ENCODE results near the gene ALDH8A1. TPM values are rescaled to one million over a fixed set of nuclear protein-coding genes. Genes with fewer than 3 reads are reported as not detected.
"Not testable (repeated sequence)": the region's sequence is repeated elsewhere in the genome, so short reads cannot be mapped to it uniquely, and the experiment has no call there.

ALDH8A1 gene
- total RNA-seq, 1 donor from 2014 or later: 1.6 TPM

GRCh38 chr6:134902074-134902861, 47.6 kb downstream of the ALDH8A1 start:
- no peak overlapping the region for H3K27ac Mint-ChIP-seq
- intact Hi-C loops (cut with micrococcal nuclease): no loop called here
- no peaks in the 10 kb centered on the region for H3K36me3 Mint-ChIP-seq (ENCODE audit: low read depth)
- no peak overlapping the region for H3K4me3 Mint-ChIP-seq
- H3K4me1 Mint-ChIP-seq (ENCODE audit: low read depth): no peaks in the 10 kb centered on the region
- peaks cover 3% of the 10 kb centered on the region for H3K27me3 Mint-ChIP-seq (ENCODE audit: insufficient read depth)
- DNase-seq (ENCODE audit: low spot score): no peak
- H3K9me3 Mint-ChIP-seq: no peaks in the 10 kb centered on the region

GRCh38 chr6:134898575-134898974, 51.3 kb downstream of the ALDH8A1 start:
- H3K4me1 Mint-ChIP-seq (ENCODE audit: low read depth): no peaks in the 10 kb centered on the region
- intact Hi-C loops (cut with micrococcal nuclease): no loop called here
- DNase-seq (ENCODE audit: low spot score): no peak
- H3K36me3 Mint-ChIP-seq (ENCODE audit: low read depth): no peaks in the 10 kb centered on the region
- H3K9me3 Mint-ChIP-seq: no peaks in the 10 kb centered on the region
- H3K4me3 Mint-ChIP-seq: no peak overlapping the region
- H3K27ac Mint-ChIP-seq: no peak overlapping the region
- peaks cover 6% of the 10 kb centered on the region for H3K27me3 Mint-ChIP-seq (ENCODE audit: insufficient read depth)

GRCh38 chr6:134898166-134898565, 51.7 kb downstream of the ALDH8A1 start:
- DNase-seq (ENCODE audit: low spot score); H3K27ac Mint-ChIP-seq; H3K36me3 Mint-ChIP-seq (ENCODE audit: low read depth); H3K4me3 Mint-ChIP-seq; H3K9me3 Mint-ChIP-seq; H3K4me1 Mint-ChIP-seq (ENCODE audit: low read depth); H3K27me3 Mint-ChIP-seq (ENCODE audit: insufficient read depth); intact Hi-C loops (cut with micrococcal nuclease): not testable (repeated sequence)

GRCh38 chr6:134896910-134897309, 53.0 kb downstream of the ALDH8A1 start:
- H3K27me3 Mint-ChIP-seq (ENCODE audit: insufficient read depth): peaks cover 6% of the 10 kb centered on the region
- H3K4me3 Mint-ChIP-seq: no peak overlapping the region
- peaks cover 9% of the 10 kb centered on the region for H3K9me3 Mint-ChIP-seq
- intact Hi-C loops (cut with micrococcal nuclease): no loop called here
- DNase-seq (ENCODE audit: low spot score): no peak
- no peaks in the 10 kb centered on the region for H3K36me3 Mint-ChIP-seq (ENCODE audit: low read depth)
- no peak overlapping the region for H3K27ac Mint-ChIP-seq
- H3K4me1 Mint-ChIP-seq (ENCODE audit: low read depth): no peaks in the 10 kb centered on the region

- no peaks in the 10 kb centered on the region for H3K4me1 Mint-ChIP-seq (ENCODE audit: low read depth)
- H3K9me3 Mint-ChIP-seq: peaks cover 9% of the 10 kb centered on the region
- H3K36me3 Mint-ChIP-seq (ENCODE audit: low read depth): no peaks in the 10 kb centered on the region
- intact Hi-C loops (cut with micrococcal nuclease): no loop called here
- no peak overlapping the region for H3K27ac Mint-ChIP-seq
- H3K4me3 Mint-ChIP-seq: no peak overlapping the region
- no peak for DNase-seq (ENCODE audit: low spot score)
- peaks cover 6% of the 10 kb centered on the region for H3K27me3 Mint-ChIP-seq (ENCODE audit: insufficient read depth)
Measured at GRCh38 chr6:134894800-134895199, 55.1 kb downstream of the ALDH8A1 start.

GRCh38 chr6:134892362-134892761, 57.5 kb downstream of the ALDH8A1 start:
- no peaks in the 10 kb centered on the region for H3K36me3 Mint-ChIP-seq (ENCODE audit: low read depth)
- intact Hi-C loops (cut with micrococcal nuclease): no loop called here
- H3K27me3 Mint-ChIP-seq (ENCODE audit: insufficient read depth): peaks cover 7% of the 10 kb centered on the region
- no peak overlapping the region for H3K27ac Mint-ChIP-seq
- DNase-seq (ENCODE audit: low spot score): no peak
- H3K4me1 Mint-ChIP-seq (ENCODE audit: low read depth): no peaks in the 10 kb centered on the region
- peaks cover 9% of the 10 kb centered on the region for H3K9me3 Mint-ChIP-seq
- H3K4me3 Mint-ChIP-seq: no peak overlapping the region

- Mint-ChIP-seq H3K27me3 (ENCODE audit: insufficient read depth) (peaks cover 10% of the 10 kb centered on the region), H3K27ac (no peak overlapping the region), H3K4me3 (no peak overlapping the region), H3K36me3 (ENCODE audit: low read depth) (no peaks in the 10 kb centered on the region), H3K9me3 (peaks cover 9% of the 10 kb centered on the region), H3K4me1 (ENCODE audit: low read depth) (no peaks in the 10 kb centered on the region)
- no peak for DNase-seq (ENCODE audit: low spot score)
- intact Hi-C loops (cut with micrococcal nuclease): no loop called here
Measured at GRCh38 chr6:134891633-134892032, 58.3 kb downstream of the ALDH8A1 start.

GRCh38 chr6:134888316-134888715, 61.6 kb downstream of the ALDH8A1 start:
- intact Hi-C loops (cut with micrococcal nuclease): no loop called here
- no peaks in the 10 kb centered on the region for H3K4me1 Mint-ChIP-seq (ENCODE audit: low read depth)
- no peaks in the 10 kb centered on the region for H3K36me3 Mint-ChIP-seq (ENCODE audit: low read depth)
- H3K9me3 Mint-ChIP-seq: peaks cover 9% of the 10 kb centered on the region
- DNase-seq (ENCODE audit: low spot score): no peak
- H3K27me3 Mint-ChIP-seq (ENCODE audit: insufficient read depth): peaks cover 22% of the 10 kb centered on the region
- H3K4me3 Mint-ChIP-seq: no peak overlapping the region
- H3K27ac Mint-ChIP-seq: no peak overlapping the region

- DNase-seq (ENCODE audit: low spot score): no peak
- H3K27ac Mint-ChIP-seq: peak overlapping the region; percentile 5
- no peak overlapping the region for H3K4me3 Mint-ChIP-seq
- intact Hi-C loops (cut with micrococcal nuclease): loop anchor here (5.0 kb wide), 1 partner anchor 242 kb away; no protein-coding TSS in a partner anchor
- H3K9me3 Mint-ChIP-seq: no peaks in the 10 kb centered on the region
- H3K36me3 Mint-ChIP-seq (ENCODE audit: low read depth): no peaks in the 10 kb centered on the region
- H3K27me3 Mint-ChIP-seq (ENCODE audit: insufficient read depth): peaks cover 23% of the 10 kb centered on the region
- H3K4me1 Mint-ChIP-seq (ENCODE audit: low read depth): no peaks in the 10 kb centered on the region
Measured at GRCh38 chr6:134884752-134885151, 65.1 kb downstream of the ALDH8A1 start.

- Mint-ChIP-seq H3K9me3 (no peaks in the 10 kb centered on the region), H3K36me3 (ENCODE audit: low read depth) (no peaks in the 10 kb centered on the region), H3K4me3 (no peak overlapping the region), H3K27ac (no peak overlapping the region), H3K4me1 (ENCODE audit: low read depth) (no peaks in the 10 kb centered on the region), H3K27me3 (ENCODE audit: insufficient read depth) (peaks cover 22% of the 10 kb centered on the region)
- no peak for DNase-seq (ENCODE audit: low spot score)
- intact Hi-C loops (cut with micrococcal nuclease): loop anchor here (5.0 kb wide), 1 partner anchor 241 kb away; no protein-coding TSS in a partner anchor
Measured at GRCh38 chr6:134883314-134883713, 66.6 kb downstream of the ALDH8A1 start.

- Mint-ChIP-seq H3K36me3 (ENCODE audit: low read depth) (no peaks in the 10 kb centered on the region), H3K9me3 (no peaks in the 10 kb centered on the region), H3K27ac (no peak overlapping the region), H3K27me3 (ENCODE audit: insufficient read depth) (peaks cover 24% of the 10 kb centered on the region), H3K4me1 (ENCODE audit: low read depth) (no peaks in the 10 kb centered on the region), H3K4me3 (no peak overlapping the region)
- intact Hi-C loops (cut with micrococcal nuclease): loop anchor here (1.0 to 5.0 kb wide), 7 partner anchors 59 to 771 kb away; no protein-coding TSS in a partner anchor
- DNase-seq (ENCODE audit: low spot score): peak; percentile 31
Measured at GRCh38 chr6:134882426-134883038, 67.4 kb downstream of the ALDH8A1 start.

GRCh38 chr6:134880487-134881190, 69.3 kb downstream of the ALDH8A1 start:
- DNase-seq (ENCODE audit: low spot score): no peak
- H3K9me3 Mint-ChIP-seq: peaks cover 5% of the 10 kb centered on the region
- no peak overlapping the region for H3K27ac Mint-ChIP-seq
- H3K27me3 Mint-ChIP-seq (ENCODE audit: insufficient read depth): peaks cover 17% of the 10 kb centered on the region
- H3K36me3 Mint-ChIP-seq (ENCODE audit: low read depth): no peaks in the 10 kb centered on the region
- H3K4me1 Mint-ChIP-seq (ENCODE audit: low read depth): no peaks in the 10 kb centered on the region
- intact Hi-C loops (cut with micrococcal nuclease): loop anchor here (5.0 kb wide), 1 partner anchor 238 kb away; no protein-coding TSS in a partner anchor
- H3K4me3 Mint-ChIP-seq: no peak overlapping the region

GRCh38 chr6:134878136-134878535, 71.8 kb downstream of the ALDH8A1 start:
- Mint-ChIP-seq H3K27ac (no peak overlapping the region), H3K36me3 (ENCODE audit: low read depth) (no peaks in the 10 kb centered on the region), H3K4me1 (ENCODE audit: low read depth) (peaks cover 10% of the 10 kb centered on the region), H3K9me3 (peaks cover 11% of the 10 kb centered on the region), H3K4me3 (no peak overlapping the region), H3K27me3 (ENCODE audit: insufficient read depth) (peaks cover 5% of the 10 kb centered on the region)
- DNase-seq (ENCODE audit: low spot score): no peak
- intact Hi-C loops (cut with micrococcal nuclease): no loop called here
